HL-60 (cell line): ENCODE measurements around the gene UGT3A2.

Source experiments
- DNase-seq, 2 experiments: peaks; one replicate each; pipeline ENCODE4 v3.0.0-alpha.2; 2010 to 2020; ENCODE audit warnings: low read depth in 1 of 2, low spot score in 1 of 2
- H3K27ac ChIP-seq: fragments of 250-450 bp; sonication (Bioruptor Pico); replicated peaks from 2 replicates; pipeline ENCODE4 v1.5.1; 2020; ENCODE audit warnings: mild to moderate bottlenecking, moderate library complexity
- H3K27me3 ChIP-seq: fragments of 250-450 bp; sonication (Bioruptor Pico); 2 replicates; pipeline ENCODE4 v1.5.1; 2021; ENCODE audit warnings: mild to moderate bottlenecking, moderate library complexity; ENCODE audit not compliant: insufficient read depth, poor library complexity, severe bottlenecking
- H3K4me3 ChIP-seq: replicated peaks from 2 replicates; pipeline ENCODE4 v1.5.1; 2011; ENCODE audit warnings: mild to moderate bottlenecking, control low read depth, low read length; ENCODE audit not compliant: insufficient read depth
- CTCF ChIP-seq: IDR thresholded peaks from one replicate; pipeline ENCODE4 v1.5.1; 2011; ENCODE audit warnings: low read length, control low read depth, inconsistent platforms; ENCODE audit not compliant: insufficient read depth
- GABPA ChIP-seq: IDR thresholded peaks from 2 replicates; pipeline ENCODE4 v1.6.1; 2012; ENCODE audit warnings: low read depth
- POLR2AphosphoS5 ChIP-seq: IDR thresholded peaks from 2 replicates; pipeline ENCODE4 v1.6.1; 2012; ENCODE audit warnings: low read depth
- SPI1 ChIP-seq: IDR thresholded peaks from 2 replicates; pipeline ENCODE4 v1.6.1; 2012; ENCODE audit warnings: low read depth, mild to moderate bottlenecking, borderline replicate concordance
- TF ChIP-seq, protein P1 (sequence below): IDR thresholded peaks from 2 replicates; pipeline ENCODE4 v1.6.1; 2012; ENCODE audit warnings: low read depth; ENCODE audit not compliant: insufficient replicate concordance

Gene UGT3A2

GRCh38 chr5:36060420-36060887 lies 6.2 kb downstream of the UGT3A2 start:
- H3K27me3 ChIP-seq: no peaks in the 10 kb centered on the region
- H3K27ac ChIP-seq: no peak overlapping the region
- H3K4me3 ChIP-seq: no peak overlapping the region
- no peak for DNase-seq
- TF ChIP-seq GABPA: no peak

- no peak overlapping the region for H3K27ac ChIP-seq
- no peaks in the 10 kb centered on the region for H3K27me3 ChIP-seq
- TF ChIP-seq GABPA: no peak
- no peak for TF ChIP-seq SPI1
- TF ChIP-seq, protein P1, sequence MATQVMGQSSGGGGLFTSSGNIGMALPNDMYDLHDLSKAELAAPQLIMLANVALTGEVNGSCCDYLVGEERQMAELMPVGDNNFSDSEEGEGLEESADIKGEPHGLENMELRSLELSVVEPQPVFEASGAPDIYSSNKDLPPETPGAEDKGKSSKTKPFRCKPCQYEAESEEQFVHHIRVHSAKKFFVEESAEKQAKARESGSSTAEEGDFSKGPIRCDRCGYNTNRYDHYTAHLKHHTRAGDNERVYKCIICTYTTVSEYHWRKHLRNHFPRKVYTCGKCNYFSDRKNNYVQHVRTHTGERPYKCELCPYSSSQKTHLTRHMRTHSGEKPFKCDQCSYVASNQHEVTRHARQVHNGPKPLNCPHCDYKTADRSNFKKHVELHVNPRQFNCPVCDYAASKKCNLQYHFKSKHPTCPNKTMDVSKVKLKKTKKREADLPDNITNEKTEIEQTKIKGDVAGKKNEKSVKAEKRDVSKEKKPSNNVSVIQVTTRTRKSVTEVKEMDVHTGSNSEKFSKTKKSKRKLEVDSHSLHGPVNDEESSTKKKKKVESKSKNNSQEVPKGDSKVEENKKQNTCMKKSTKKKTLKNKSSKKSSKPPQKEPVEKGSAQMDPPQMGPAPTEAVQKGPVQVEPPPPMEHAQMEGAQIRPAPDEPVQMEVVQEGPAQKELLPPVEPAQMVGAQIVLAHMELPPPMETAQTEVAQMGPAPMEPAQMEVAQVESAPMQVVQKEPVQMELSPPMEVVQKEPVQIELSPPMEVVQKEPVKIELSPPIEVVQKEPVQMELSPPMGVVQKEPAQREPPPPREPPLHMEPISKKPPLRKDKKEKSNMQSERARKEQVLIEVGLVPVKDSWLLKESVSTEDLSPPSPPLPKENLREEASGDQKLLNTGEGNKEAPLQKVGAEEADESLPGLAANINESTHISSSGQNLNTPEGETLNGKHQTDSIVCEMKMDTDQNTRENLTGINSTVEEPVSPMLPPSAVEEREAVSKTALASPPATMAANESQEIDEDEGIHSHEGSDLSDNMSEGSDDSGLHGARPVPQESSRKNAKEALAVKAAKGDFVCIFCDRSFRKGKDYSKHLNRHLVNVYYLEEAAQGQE: no peak
- TF ChIP-seq CTCF: no peak
- TF ChIP-seq POLR2AphosphoS5: no peak
- no peak overlapping the region for H3K4me3 ChIP-seq
- no peak for DNase-seq
These were observed 6.9 kb downstream of the UGT3A2 start for GRCh38 chr5:36059571-36060419.

GRCh38 chr5:36058776-36059175 lies 7.9 kb downstream of the UGT3A2 start:
- Histone ChIP-seq H3K4me3 (no peak overlapping the region), H3K27me3 (no peaks in the 10 kb centered on the region), H3K27ac (no peak overlapping the region)
- TF ChIP-seq CTCF: no peak
- TF ChIP-seq POLR2AphosphoS5: no peak
- TF ChIP-seq SPI1: no peak
- no peak for TF ChIP-seq GABPA
- TF ChIP-seq, protein P1: no peak
- no peak for DNase-seq

DNA sequence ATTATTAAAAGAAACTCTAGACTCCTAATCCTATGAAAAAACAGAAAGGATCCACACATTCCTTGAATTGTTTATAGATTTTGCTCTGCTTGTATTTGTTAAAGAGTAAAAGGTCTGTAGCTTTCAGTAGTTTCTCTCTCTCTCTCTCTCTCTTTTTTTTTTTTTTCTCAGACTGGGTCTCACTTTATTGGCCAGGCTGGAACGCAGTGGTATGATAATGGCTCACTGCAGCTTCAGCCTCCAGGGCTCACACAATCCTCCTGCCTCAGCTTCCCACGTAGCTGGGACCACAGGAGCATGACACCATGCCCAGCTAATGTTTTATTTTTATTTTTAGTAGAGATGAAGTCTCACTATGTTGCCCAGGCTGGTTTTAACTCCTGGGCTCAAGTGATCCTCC lies 9.3 kb downstream of the UGT3A2 start:
- no peak overlapping the region for H3K4me3 ChIP-seq
- no peak overlapping the region for H3K27ac ChIP-seq
- DNase-seq: no peak
- no peaks in the 10 kb centered on the region for H3K27me3 ChIP-seq
- no peak for TF ChIP-seq GABPA
- no peak for TF ChIP-seq SPI1
- TF ChIP-seq, protein P1: no peak
- TF ChIP-seq CTCF: no peak
- no peak for TF ChIP-seq POLR2AphosphoS5
